HG03342 (cell line): Measurements from ENCODE around the gene MEGF11.

Experiments used
- ATAC-seq: cut with Tn5 transposase; IDR thresholded peaks from one replicate; pipeline ENCODE4 v1.9.1; 2021; ENCODE audit warnings: mild to moderate bottlenecking, moderate library complexity; ENCODE audit not compliant: unreplicated experiment

MEGF11 gene

DNA sequence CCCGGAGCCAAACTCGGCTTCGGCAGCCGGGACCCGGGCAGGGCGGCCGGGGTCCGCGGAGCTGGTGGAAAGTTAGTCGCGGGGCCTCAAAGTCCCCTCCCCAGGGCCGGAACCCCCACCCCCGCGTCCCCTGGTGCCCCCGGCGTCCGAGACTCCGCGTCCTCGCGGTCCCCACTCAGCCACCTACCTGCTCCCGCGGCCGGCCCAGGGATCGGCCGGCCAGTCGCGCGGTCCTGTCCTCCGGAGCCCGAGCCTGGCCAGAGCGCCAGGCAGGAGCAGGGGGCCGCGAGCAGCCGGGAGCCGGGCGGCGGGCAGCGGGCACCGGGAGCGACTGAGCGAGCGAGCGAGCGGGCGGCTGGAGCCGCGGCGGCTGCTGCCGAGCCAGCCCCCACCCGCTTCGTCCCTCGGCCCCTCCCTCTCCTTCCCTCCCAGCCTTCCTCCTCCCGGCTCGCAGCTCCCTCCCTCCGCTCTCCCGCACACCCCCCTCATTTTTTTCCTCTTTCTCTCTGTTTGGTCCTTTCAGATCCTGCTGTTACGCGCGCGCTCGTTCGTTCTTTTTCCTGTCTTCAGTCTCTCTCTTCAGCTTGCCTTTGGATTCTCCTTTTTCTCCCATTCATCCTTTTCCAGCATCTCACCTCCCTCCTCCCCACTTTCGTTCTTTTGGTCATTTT is at the start of gene MEGF11:
Gene MEGF11 (minus strand): TSS at position 333 of the 671 bp plus-strand sequence. CDS start 125,347 bp downstream, outside the sequence.
- ATAC-seq: no peak

DNA sequence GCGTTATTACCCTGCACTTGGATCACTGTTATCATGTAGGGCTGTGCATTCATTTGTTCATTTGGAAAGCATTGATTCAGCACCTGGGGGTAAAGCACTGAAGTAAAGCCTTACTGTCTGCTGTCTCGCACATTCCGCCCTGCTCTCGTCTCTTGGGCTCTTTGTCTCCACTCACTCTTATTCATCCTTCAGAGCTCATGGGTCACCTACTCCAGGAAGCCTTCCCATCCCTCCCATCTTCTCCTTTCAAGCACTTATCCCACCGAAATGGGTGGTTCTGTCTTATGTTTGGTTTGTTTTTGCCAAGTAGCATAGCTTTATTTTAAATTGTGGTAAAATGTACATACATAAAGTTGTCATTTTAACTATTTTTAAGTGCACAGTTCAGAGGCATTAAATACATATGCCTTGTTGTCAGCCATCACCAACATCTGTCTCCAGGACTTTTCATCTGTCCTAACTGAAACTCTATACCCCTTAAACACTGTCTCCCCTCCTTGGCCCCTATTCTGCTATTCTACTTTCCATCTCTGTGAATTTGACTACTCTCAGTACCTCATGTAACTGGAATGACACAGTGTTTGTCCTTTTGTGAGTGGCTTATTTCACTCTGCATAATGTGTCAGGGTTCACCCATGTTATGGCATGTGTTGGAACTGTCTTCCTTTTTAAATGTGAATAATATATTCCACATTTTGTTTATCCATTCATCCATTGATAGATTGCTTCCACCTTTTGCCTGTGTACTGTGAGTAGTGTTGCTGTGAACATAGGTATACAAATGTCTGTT is 49.1 kb upstream of the MEGF11 start:
- no peak for ATAC-seq

DNA sequence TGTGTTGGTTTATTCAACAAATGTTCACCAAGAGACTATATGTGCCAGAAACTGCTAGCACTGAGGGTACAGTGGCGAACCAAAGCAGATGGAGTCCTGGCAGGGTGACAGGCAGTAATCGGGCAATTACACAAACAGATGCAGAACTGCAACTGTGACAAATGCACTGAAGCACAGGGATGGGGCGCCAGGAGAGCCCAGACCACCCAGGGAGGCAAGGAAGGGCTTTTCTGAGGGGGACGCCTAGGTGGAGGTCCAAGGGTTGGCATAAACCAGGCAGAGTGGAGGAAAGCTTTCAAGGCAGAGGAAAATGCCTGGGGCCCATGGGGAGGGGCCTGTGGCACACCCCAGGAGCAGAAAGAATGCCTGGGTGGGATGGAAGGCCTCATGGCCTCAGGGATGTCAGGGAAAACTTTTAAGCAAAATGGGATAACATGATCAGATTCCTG is 45.3 kb upstream of the MEGF11 start:
- no peak for ATAC-seq

DNA sequence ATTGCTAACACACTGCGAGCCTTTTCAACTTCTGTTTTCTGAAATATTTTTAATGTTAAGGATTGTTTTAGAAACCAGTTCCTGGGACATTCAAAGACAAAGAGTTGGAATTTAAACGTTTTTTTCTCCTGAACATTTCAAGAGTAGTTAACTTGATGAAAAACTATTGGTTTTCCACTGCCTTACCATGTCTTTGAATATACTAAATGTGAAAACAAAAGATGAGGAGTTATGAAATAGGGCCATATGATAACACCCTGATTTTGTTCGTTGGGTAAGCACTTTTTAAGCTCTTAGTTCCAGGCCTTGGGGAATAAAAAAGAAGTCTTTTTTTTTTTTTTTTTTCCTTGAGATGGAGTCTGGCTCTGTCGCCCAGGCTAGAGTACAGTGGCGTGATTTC is 42.6 kb upstream of the MEGF11 start:
- ATAC-seq: no peak

DNA sequence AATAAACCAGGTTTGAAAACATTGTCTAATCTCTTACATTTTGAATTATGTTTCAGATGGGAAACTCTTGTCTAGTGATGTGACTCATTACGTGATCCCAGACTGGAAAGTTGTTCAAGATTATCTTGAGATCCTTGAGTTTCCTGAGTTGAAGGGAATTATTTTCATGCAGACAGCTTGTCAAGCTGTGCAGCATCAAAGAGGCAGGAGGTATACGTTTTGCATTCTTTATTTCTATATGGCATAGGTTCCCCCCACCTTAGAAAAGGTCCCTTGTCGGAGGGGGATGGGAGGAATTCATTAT is 41.3 kb upstream of the MEGF11 start:
- ATAC-seq: no peak

DNA sequence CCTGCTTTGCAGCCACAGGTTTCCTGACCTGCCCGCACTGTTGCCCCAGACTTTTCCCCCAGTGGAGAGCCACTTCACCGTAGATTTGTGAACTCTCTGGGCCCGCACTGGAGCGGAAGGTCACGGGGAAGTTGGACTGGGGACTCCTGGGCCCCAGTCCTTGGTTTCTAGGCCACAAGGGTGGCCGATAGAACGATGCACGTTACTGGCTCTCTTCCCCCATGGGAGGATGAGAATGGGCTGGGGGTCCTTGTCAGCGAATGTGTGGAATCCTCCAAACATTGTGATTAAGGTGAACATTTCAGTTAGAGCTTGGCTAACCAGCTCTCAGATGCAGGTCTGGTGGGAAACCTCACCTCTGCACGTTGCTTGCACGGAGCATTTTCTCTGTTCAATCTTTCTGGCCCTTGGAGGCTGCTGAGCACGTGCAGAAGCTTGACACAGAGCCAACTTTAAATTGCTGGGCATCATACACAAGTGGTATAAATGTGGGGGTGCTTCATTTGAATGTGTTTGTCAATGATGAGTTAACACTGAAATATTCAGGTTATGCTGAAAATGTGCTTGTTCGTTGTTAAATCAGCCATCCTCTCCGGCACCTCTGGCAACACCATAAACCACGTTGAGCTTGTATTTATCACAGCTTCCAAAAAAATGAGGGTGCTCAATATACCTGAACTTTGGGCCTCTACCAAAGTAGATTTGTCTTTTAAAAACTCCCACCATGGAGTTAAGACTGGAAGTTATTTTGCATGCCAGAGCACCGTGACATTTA is 40.8 kb upstream of the MEGF11 start:
- peak; percentile 37 for ATAC-seq

DNA sequence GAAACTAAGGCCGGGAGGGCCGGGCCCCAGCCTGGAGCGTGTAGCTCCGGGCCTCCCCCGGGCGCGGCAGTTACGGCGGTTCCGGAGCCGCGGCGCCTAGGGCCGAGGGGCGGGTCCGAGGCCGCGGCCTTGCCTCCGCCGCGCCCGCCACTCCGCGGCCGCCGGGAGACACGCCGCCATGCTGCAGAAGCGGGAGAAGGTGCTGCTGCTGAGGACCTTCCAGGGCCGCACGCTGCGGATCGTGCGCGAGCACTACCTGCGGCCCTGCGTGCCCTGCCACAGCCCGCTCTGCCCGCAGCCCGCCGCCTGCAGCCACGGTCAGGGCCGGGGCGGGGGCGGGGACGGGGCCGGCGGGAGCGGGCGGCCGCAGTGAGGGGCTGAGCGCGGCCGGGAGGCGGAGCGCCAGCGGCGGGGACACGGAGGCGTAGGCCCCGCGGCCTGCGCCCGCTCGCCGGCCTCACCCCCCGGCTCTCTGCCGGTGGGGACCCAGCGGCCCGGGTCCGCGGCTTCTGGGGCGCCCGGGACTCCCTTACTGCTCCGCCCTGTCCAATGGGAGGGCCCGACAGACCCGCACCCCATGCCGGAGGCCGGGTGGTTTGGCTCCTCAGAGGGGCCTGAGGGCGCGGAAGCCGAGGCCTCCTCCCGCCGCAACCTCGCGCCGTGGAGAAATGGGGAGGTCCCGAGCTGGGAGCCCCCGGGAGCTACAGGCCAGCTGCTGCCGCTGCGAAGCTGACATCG is 40.0 kb upstream of the MEGF11 start, which contains the start of gene DIS3L:
Gene DIS3L (plus strand): TSS at position 150 of the 738 bp plus-strand sequence. CDS start 29 bp downstream, at position 179.
- peak; percentile 68 for ATAC-seq

DNA sequence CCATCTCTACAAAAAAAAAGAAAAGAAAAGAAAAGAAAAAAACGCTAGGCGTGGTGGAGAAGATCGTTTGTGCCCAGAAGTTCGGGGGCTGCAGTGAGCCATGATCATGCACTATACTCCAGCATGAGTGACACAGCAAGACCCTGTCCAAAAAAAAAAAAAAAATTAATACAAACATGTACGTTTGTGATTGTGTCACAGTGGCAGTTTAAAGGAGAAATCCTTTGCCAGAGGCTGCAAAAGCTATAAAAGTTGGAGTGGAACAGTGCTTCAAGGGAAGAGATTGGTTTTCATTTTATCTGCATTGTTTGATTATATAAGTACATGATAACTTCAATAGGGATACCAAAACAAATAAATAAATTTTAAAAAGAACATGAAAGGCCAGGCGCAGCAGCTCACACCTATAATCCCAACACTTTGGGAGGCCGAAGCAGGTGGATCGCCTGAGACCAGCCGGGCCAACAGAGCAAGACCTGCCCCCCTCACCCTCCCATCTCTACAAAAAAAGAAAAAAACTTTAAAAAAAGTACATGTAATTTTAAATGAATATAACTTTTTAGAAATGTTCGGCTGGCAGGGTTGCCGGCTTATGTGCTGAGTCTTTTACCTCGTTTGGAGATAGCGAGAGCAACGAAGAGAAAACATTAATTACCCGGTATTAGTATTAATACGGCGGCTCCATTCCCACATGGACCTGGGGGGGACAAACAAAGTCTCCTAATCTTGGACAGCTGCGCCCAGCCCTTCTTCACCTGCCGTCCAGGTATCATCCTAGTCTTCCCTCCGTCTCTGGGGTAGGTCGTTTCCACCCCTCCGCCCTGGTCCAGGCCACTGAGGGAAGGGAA is 39.2 kb upstream of the MEGF11 start:
- no peak for ATAC-seq

DNA sequence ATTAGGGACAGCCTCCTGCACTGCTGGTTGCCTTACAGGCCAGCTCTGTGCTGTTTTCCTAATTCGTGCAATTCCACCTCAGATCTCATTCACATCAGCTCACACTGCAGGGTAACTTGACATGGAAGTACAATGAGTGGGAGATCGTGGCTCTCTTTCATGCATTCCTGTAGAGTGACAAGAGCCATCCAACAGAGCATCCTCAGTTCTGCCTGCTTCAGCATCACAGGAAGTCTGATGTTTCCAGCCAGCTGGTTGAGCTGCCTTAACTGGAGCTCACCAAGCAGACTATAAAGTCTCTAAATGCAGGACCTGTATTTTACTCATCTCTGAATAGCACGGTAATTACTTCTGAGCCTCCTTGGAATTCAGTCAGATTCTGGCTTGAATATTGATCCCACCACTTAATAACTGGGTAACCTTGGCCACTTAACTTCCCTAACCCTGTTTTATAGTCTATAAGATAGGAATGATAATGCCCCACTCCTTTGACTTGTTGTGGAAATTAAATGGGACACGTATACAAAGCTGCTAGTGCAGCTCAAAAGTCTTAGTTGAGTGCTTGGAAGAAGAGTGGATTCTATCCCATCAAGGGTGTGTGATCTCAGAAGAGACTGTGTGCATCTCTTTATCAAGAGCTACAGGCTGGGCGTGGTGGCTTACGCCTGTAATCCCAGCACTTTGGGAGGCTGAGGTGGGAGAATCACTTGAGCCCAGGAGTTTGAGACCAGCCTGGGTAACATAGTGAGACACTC is 38.4 kb upstream of the MEGF11 start:
- no peak for ATAC-seq

DNA sequence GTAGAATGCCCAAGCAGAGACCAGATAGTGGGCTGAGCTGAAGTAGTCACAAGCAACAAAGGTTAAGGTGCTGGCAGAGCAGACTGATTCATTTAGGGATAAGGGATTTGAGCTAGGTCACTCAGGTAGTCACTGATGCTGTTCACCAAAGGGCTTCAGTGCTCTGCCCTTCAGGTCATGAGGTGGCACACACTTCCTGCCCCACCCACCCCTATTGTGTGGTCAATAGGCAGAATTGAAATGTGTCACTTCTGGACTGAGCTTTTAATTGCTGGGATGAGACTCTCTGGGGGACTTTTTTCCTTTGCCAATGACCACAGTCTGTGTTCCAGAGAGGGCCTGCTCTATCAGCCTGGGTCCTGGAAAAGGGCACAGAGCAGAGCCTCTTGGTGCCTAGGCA is 37.0 kb upstream of the MEGF11 start:
- no peak for ATAC-seq

DNA sequence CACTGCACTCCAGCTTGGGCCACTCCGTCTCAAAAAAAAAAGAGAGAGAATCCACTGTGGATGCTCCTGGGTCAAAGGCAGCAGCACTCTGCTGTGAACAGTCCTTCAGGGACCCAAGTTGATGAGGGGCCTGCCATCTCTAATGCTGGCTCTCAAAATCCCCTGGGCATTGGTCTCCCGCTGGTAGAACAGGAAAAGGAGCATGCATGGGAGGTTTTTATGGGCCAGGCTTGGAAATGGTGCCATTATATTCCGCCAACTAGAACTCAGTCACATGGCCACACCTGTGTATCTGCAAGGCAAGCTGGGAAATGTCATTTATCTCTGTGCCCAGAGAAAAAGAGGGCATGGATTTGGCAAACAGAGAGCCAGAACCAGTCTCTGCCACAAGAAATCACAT is 36.5 kb upstream of the MEGF11 start:
- ATAC-seq: no peak

DNA sequence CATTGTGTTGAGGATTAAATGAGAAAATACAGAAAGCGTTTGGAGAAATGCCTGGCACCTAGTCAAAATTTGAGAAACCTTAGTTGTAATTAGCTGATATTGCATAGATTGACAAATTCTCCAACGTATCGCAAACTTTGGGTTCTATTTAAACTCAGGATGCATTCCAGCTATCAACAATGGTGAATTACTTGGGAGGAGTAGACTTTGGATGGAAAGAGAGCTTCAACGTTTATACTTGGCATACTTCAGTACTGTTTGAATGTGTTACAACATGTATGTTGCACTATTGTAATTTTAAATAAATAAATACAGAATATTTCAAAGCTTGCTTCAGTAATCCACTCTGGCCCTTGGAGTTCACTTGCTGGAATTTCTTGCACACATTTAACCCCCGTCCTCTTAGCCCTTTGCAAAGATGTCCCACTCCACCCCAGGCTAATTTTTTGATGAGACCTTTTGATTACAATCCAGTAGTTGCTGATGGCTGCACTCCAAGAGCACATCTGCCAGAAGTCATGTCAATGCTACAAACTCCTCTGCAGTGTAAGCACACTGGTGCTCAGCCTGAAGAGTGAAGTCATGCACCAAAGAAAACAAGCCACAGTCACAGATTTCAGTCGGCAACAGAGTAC is 35.1 kb upstream of the MEGF11 start:
- ATAC-seq: no peak

DNA sequence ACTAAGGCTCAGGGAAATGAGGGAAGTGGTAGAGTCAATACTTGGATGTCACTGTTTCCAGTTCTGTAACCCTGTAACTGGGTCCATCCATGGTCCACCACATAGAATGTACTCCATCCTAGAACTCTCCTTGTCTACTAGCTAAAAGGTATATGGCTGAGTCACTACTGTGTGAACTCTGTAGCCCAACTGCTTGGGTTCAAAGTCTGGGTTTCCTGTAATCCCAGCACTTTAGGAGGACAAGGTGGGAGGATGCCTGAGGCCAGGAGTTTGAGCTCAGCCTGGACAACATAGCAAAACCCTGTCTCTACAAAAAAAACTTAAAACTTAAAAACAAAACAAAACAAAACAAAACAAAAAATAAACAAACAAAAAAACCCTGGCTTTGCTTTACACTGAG is 34.5 kb upstream of the MEGF11 start:
- ATAC-seq: no peak

DNA sequence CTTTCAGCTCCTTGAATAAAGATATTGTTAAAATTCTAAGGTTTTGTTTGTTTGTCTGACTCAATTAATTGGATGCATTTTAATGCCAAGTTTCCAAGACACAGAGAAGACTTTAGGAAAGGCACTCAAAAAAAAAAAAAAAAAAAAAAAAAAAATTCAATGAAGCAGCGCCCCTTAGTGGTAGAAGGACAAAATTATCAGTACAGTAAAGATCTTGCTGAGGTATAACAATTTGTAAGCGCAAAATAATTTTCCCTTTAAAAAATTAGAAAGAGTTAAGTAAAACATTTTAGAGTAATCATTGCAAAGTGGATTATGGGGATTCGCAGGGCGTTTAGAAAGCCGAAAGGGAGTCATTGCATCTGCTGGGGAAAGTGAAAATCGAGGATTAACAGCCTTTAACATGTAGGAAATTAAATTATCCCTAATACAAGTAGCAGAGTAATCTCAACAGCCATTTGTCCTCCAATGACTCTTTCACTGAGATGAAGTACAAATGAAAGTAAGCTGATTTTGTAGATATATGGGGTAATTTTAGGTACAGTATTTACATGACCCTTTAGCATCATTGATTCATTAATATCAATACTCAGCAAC is 34.0 kb upstream of the MEGF11 start:
- no peak for ATAC-seq

DNA sequence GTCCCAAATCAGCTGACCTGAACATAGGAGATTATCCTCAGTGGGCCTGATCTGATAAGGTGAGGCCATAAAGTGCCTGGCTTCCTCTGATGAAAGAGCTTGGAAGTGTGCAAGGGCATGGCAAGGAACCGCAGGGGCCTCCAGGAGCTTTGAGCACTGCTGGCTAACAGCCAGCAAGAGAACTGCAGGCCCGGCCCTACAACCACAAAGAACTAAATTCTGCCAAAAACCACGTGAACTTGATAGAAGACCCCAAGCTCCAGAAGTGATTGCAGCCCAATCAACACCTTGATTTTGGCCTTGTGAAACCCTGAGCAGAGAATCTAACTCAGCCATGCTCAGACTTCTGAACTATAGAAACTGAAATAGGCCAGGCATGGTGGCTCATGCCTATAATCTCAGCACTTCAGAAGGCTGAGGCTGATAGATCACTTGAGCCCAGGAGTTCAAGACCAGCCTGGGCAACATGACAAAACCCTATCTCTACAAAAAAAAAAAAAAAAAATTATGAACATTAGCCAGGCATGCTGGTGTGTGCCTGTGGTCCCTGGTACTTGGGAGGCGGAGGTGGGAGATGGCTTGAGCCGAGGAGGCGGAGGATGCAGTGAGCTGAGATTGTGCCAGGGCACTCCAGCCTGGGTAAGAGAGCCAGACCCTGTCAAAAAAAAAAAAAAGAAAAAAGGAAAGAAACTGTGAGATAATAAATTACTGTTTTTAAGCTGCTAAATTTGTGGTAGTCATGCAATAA is 32.2 kb upstream of the MEGF11 start:
- no peak for ATAC-seq

DNA sequence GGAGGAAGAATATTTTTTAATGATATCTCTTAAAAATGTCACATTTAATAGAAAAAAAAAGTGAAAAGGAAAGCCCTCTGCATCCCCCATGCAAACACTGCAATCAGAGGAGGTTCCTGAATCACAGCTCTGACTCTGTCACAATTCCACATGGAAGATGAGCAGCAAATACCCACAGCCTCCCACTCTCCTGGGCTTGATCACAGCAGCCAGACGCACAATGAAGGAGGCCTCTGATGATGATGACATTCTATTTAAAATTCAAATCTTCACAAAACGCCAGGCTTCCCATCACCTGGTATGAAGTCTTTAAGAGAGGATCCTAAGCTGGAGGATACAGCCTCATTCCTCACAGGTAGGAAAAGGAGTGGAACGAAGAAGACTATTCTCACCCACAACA is 30.7 kb upstream of the MEGF11 start:
- no peak for ATAC-seq

DNA sequence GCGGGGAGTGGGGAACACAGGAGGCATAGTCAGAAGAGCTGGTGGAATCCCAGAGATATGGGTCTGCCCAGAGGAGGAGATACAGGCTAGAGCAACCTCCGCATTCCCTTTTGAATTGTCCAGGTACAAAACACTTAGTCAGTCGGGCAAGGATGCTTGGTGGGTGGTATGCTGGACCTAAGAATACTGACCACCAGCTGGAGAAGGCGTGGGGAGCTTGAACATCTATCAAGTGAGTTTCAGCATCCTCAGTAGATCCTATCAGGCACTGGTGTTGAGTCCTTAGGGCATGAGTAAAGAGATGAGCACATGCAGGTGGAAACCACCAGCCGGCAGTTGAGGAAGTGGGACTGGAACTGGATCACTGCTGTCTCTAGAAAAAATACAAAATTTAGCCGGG is 25.1 kb upstream of the MEGF11 start:
- ATAC-seq: no peak

DNA sequence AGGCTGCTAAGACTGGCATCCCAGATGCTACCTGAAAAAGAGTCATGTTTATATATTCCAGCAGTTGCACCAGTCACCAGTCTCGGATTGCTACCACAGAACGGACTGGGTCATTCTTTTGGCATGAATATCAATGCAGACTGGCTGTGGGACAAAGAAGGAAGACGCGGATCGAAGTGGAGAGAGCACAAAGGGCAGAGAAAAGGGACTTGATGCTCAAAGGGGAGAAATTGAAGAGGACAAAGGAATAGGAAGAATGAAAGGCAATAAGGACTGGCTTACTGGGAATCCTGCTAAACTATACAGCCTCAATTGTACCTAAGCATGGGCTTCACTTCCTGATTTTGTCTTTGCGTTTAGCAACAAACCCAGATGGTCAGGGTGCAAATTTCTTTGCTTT is 24.5 kb upstream of the MEGF11 start:
- ATAC-seq: no peak
